ENCODE data around the gene PHGDH. TPM values are rescaled to one million over a fixed set of nuclear protein-coding genes. Genes with fewer than 3 reads are reported as not detected.

Gene PHGDH
- total and polyA plus RNA-seq, 9 of the 15 experiments (the other 6 are each of a cell fraction or from before 2014, with no cell fraction given) = 6.7 to 84.2 (median 36.2) TPM

GRCh38 chr1:119670898-119671297, 40.8 kb upstream of the PHGDH start (continued):
- TF ChIP-seq, protein P1, sequence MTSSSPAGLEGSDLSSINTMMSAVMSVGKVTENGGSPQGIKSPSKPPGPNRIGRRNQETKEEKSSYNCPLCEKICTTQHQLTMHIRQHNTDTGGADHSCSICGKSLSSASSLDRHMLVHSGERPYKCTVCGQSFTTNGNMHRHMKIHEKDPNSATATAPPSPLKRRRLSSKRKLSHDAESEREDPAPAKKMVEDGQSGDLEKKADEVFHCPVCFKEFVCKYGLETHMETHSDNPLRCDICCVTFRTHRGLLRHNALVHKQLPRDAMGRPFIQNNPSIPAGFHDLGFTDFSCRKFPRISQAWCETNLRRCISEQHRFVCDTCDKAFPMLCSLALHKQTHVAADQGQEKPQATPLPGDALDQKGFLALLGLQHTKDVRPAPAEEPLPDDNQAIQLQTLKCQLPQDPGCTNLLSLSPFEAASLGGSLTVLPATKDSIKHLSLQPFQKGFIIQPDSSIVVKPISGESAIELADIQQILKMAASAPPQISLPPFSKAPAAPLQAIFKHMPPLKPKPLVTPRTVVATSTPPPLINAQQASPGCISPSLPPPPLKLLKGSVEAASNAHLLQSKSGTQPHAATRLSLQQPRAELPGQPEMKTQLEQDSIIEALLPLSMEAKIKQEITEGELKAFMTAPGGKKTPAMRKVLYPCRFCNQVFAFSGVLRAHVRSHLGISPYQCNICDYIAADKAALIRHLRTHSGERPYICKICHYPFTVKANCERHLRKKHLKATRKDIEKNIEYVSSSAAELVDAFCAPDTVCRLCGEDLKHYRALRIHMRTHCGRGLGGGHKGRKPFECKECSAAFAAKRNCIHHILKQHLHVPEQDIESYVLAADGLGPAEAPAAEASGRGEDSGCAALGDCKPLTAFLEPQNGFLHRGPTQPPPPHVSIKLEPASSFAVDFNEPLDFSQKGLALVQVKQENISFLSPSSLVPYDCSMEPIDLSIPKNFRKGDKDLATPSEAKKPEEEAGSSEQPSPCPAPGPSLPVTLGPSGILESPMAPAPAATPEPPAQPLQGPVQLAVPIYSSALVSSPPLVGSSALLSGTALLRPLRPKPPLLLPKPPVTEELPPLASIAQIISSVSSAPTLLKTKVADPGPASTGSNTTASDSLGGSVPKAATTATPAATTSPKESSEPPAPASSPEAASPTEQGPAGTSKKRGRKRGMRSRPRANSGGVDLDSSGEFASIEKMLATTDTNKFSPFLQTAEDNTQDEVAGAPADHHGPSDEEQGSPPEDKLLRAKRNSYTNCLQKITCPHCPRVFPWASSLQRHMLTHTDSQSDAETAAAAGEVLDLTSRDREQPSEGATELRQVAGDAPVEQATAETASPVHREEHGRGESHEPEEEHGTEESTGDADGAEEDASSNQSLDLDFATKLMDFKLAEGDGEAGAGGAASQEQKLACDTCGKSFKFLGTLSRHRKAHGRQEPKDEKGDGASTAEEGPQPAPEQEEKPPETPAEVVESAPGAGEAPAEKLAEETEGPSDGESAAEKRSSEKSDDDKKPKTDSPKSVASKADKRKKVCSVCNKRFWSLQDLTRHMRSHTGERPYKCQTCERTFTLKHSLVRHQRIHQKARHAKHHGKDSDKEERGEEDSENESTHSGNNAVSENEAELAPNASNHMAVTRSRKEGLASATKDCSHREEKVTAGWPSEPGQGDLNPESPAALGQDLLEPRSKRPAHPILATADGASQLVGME (CRISPR knock-in tag; IDR thresholded peaks at IDR 0.05) = no peak
- no peak for TF ChIP-seq ZNF512 (tag; IDR thresholded peaks at IDR 0.05)
- TF ChIP-seq ZNF79 (CRISPR knock-in tag; IDR thresholded peaks at IDR 0.05; ENCODE audit: low read depth) = no peak
- TF ChIP-seq IFI16 (CRISPR knock-in tag; IDR thresholded peaks at IDR 0.05) = no peak
- no peak for TF ChIP-seq CCAR2 (IDR thresholded peaks at IDR 0.05; ENCODE audit: low read depth, low read length)
- TF ChIP-seq STAT6 (CRISPR knock-in tag; IDR thresholded peaks at IDR 0.05) = no peak
- no peak for TF ChIP-seq PURB (CRISPR knock-in tag; IDR thresholded peaks at IDR 0.05; ENCODE audit: low read depth)
- TF ChIP-seq, protein P2, sequence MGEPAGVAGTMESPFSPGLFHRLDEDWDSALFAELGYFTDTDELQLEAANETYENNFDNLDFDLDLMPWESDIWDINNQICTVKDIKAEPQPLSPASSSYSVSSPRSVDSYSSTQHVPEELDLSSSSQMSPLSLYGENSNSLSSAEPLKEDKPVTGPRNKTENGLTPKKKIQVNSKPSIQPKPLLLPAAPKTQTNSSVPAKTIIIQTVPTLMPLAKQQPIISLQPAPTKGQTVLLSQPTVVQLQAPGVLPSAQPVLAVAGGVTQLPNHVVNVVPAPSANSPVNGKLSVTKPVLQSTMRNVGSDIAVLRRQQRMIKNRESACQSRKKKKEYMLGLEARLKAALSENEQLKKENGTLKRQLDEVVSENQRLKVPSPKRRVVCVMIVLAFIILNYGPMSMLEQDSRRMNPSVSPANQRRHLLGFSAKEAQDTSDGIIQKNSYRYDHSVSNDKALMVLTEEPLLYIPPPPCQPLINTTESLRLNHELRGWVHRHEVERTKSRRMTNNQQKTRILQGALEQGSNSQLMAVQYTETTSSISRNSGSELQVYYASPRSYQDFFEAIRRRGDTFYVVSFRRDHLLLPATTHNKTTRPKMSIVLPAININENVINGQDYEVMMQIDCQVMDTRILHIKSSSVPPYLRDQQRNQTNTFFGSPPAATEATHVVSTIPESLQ (CRISPR knock-in tag; IDR thresholded peaks at IDR 0.05) = no peak
- TF ChIP-seq MCM7 (IDR thresholded peaks at IDR 0.05) = no peak
- TF ChIP-seq ZNF133 (CRISPR knock-in tag; IDR thresholded peaks at IDR 0.05) = no peak
- TF ChIP-seq ZNF274 (IDR thresholded peaks at IDR 0.05; ENCODE audit: borderline replicate concordance, low read depth, low read length) = no peak
- TF ChIP-seq PTRF (tag; IDR thresholded peaks at IDR 0.05) = no peak
- no peak for TF ChIP-seq ZNF778 (CRISPR knock-in tag; IDR thresholded peaks at IDR 0.05)

All from K562 (cell line).